ENCODE data around the gene HSPA1L.
A peak's percentile ranks its signal among the peaks of the same experiment; 100 is the strongest.

HSPA1L gene

GRCh38 chr6:31778999-31779885, 35.8 kb downstream of the HSPA1L start:
- TF ChIP-seq, protein P1, sequence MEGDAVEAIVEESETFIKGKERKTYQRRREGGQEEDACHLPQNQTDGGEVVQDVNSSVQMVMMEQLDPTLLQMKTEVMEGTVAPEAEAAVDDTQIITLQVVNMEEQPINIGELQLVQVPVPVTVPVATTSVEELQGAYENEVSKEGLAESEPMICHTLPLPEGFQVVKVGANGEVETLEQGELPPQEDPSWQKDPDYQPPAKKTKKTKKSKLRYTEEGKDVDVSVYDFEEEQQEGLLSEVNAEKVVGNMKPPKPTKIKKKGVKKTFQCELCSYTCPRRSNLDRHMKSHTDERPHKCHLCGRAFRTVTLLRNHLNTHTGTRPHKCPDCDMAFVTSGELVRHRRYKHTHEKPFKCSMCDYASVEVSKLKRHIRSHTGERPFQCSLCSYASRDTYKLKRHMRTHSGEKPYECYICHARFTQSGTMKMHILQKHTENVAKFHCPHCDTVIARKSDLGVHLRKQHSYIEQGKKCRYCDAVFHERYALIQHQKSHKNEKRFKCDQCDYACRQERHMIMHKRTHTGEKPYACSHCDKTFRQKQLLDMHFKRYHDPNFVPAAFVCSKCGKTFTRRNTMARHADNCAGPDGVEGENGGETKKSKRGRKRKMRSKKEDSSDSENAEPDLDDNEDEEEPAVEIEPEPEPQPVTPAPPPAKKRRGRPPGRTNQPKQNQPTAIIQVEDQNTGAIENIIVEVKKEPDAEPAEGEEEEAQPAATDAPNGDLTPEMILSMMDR (IDR thresholded peaks at IDR 0.05; ENCODE audit: low read depth, low read length), result no peak
- no peak overlapping the region for H3K4me3 ChIP-seq (ENCODE audit: low read depth, low read length)
- no peak overlapping the region for H3K27ac ChIP-seq
- H3K36me3 ChIP-seq, result peaks cover 69% of the 10 kb centered on the region
- no peaks in the 10 kb centered on the region for H3K27me3 ChIP-seq (ENCODE audit: insufficient read depth, low read depth, severe bottlenecking)
- no peak for DNase-seq
- no peaks in the 10 kb centered on the region for H3K9me3 ChIP-seq (ENCODE audit: severe bottlenecking)

DNA sequence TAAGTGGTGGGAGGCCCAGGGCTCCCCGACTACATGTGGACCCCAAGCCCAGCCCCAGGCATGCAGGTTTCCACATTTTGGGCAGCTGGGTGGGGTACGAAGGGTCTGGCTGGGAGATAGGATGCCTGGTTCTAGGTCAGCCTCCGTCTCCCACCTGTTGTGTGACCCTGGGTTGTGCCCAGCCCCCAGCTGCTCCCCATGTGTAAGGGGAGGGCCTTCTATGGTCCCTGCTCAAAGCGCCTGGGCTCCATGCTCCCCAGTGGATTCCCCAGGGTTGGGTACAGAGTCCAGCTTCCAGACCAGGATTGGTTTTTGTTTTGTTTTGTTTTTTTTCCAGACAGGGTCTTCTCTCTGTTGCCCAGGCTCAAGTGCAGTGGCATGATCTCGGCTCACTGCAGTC, 36.9 kb downstream of the HSPA1L start:
- H3K27ac ChIP-seq, result no peak overlapping the region
- no peaks in the 10 kb centered on the region for H3K9me3 ChIP-seq (ENCODE audit: severe bottlenecking)
- peaks cover 58% of the 10 kb centered on the region for H3K36me3 ChIP-seq
- TF ChIP-seq, protein P1 (IDR thresholded peaks at IDR 0.05; ENCODE audit: low read depth, low read length), result no peak
- no peak overlapping the region for H3K4me3 ChIP-seq (ENCODE audit: low read depth, low read length)
- no peak for DNase-seq
- H3K27me3 ChIP-seq (ENCODE audit: insufficient read depth, low read depth, severe bottlenecking), result no peaks in the 10 kb centered on the region

DNA sequence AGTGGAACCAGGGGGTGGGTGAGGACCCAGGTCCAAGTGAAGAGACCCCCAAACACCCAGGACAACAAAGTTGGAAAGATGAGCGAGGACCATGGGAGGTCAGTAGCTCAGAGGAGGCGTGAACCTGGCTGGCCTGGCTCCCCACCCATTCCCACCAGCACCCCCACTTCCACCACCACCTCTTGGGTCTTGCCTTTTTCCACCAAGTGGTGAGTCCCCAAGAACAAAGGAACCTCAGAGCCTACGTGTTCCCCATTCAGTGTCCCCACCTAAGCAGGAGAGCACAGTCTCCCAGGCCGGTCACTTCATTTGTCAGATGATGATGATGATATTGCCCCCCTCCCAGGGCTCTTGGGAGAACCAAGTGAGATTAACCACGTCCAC, 37.4 kb downstream of the HSPA1L start:
- H3K36me3 ChIP-seq, result peaks cover 53% of the 10 kb centered on the region
- no peak overlapping the region for H3K4me3 ChIP-seq (ENCODE audit: low read depth, low read length)
- DNase-seq, result no peak
- TF ChIP-seq, protein P1 (IDR thresholded peaks at IDR 0.05; ENCODE audit: low read depth, low read length), result no peak
- no peaks in the 10 kb centered on the region for H3K9me3 ChIP-seq (ENCODE audit: severe bottlenecking)
- no peaks in the 10 kb centered on the region for H3K27me3 ChIP-seq (ENCODE audit: insufficient read depth, low read depth, severe bottlenecking)
- H3K27ac ChIP-seq, result no peak overlapping the region; the same call in 1 of the 2 replicates

GRCh38 chr6:31776989-31777666, 38.0 kb downstream of the HSPA1L start, which contains the start of gene VWA7:
Gene VWA7 (minus strand): TSS chr6:31777328. CDS start chr6:31776779, 549 bp downstream.
- peaks cover 48% of the 10 kb centered on the region for H3K36me3 ChIP-seq
- TF ChIP-seq, protein P1 (IDR thresholded peaks at IDR 0.05; ENCODE audit: low read depth, low read length), result no peak
- no peak within 1 kb of the TSS for H3K4me3 ChIP-seq (ENCODE audit: low read depth, low read length)
- H3K9me3 ChIP-seq (ENCODE audit: severe bottlenecking), result no peaks in the 10 kb centered on the region
- peak within 1 kb of the TSS; percentile 9 for H3K27ac ChIP-seq
- no peaks in the 10 kb centered on the region for H3K27me3 ChIP-seq (ENCODE audit: insufficient read depth, low read depth, severe bottlenecking)
- peak; percentile 80 for DNase-seq

DNA sequence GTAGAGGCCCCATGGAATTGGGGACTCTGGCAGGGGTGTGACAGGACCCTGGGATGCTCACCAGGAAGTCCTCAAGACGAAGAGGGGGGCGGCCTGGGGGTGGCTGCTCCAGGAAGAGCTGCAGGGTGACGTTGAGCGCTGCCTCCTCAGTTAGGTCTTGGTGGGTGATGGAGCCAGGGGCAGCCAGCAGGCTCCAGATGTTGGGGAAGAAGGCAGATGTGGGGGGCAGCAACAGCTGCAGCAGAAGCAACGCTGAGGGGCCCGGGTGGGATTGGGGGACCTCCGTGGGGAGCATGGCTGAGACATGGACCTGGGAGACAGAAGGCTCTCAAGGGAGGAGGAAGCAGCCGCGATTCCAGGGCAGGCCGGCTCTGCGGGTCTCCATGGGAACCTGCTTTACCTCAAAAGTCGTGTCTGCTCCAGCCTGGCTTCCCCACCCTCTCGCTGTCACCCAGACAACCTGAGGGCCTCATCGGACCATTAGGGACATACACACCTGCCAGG, 38.5 kb downstream of the HSPA1L start:
- H3K4me3 ChIP-seq (ENCODE audit: low read depth, low read length), result no peak overlapping the region
- H3K36me3 ChIP-seq, result peaks cover 42% of the 10 kb centered on the region
- DNase-seq, result no peak
- TF ChIP-seq, protein P1 (IDR thresholded peaks at IDR 0.05; ENCODE audit: low read depth, low read length), result no peak
- H3K9me3 ChIP-seq (ENCODE audit: severe bottlenecking), result no peaks in the 10 kb centered on the region
- peak overlapping the region; percentile 9; the same call in 1 of the 2 replicates for H3K27ac ChIP-seq
- H3K27me3 ChIP-seq (ENCODE audit: insufficient read depth, low read depth, severe bottlenecking), result no peaks in the 10 kb centered on the region
